SW 1271 (cell line): ENCODE measurements around the gene TXNRD1.
"Not testable (repeated sequence)": the region's sequence is repeated elsewhere in the genome, so short reads cannot be mapped to it uniquely, and the experiment has no call there.

Source experiments
- DNase-seq, 2 experiments: peaks; one replicate each; lab custom pipeline; 2025; lab: John Stamatoyannopoulos, UW

TXNRD1 gene

DNA sequence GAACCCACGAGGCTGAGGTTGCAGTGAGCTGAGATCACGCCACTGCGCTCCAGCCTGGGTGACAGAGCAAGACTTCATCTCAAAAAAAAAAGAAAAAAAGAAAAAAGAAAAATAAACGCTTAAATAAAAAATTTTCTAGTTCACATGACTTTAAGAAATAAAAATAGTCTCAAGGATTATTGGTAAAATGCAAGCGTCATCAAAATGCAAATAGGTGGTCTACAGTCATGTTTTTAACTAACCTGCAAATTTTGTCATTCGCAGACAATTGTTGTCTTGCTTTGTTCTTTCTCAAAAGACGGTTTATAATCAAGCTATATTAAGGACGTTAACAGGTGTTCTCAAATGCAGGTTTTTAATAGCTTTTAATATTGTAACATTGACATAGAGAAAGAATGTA, 22.4 kb downstream of the TXNRD1 start:
- no peak for DNase-seq

GRCh38 chr12:104242546-104243206, 27.1 kb downstream of the TXNRD1 start:
- DNase-seq = no peak

DNA sequence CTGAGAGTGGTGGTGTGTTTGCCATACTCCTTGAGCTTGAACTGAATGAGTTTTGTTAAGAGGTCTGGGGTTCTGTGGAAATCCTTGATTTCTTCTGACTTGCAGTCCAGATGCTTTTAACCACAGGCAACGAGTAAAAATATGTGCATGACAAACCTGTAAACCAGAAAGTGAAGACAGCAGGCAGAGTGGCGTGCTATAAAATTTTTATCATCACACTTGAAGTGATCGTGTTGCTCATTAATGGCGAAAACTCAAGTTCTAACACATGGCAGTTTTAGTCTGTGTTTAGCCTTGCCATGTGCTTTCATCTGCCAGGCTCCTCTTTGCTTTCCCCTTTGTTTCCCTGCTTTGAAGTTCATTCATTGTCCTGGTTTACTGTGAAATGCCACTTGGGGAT, 28.0 kb downstream of the TXNRD1 start:
- DNase-seq = no peak

GRCh38 chr12:104243971-104244370, 28.4 kb downstream of the TXNRD1 start:
- DNase-seq = no peak

- no peak for DNase-seq
Measured at GRCh38 chr12:104247698-104248097, 32.1 kb downstream of the TXNRD1 start.

GRCh38 chr12:104248444-104248843, 32.9 kb downstream of the TXNRD1 start:
- no peak for DNase-seq

GRCh38 chr12:104249017-104249416, 33.4 kb downstream of the TXNRD1 start:
- no peak for DNase-seq

- no peak for DNase-seq
Measured at GRCh38 chr12:104249898-104250297, 34.3 kb downstream of the TXNRD1 start.

DNA sequence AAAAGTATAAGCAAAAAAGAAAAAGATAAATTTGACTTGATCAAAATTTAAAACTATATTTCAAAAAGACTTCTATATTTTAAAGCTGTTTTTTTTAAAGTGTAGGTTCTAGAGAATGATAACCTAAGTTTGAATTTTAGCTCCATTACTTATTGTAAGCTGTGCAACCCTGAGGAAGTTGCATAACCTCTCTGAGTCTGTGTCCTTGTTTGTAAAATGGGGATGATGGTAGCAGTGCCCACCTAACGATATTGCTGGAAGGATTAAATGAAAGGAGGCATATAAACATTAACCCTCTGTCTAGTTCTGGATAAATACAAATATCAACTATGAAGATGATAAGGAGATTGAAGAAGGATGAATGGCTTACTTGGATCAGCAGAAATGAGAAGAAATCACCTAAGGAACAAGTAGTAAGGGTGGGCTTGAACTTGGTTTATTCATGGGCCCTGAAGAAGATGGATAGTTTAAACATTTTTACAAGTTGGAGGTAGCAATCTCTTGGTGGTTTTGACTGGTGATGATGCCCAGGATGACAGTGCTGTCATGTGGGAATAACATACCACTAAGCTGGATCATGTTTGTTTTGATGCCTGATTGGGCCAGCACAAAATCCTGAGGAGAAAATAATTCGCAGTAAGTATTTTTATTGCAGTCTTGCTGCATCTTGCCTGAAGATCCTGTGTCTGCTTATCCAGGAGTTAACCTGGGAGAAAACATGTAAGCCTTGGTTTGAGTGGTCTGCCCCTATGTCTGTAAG, 35.0 kb downstream of the TXNRD1 start:
- DNase-seq = no peak

DNA sequence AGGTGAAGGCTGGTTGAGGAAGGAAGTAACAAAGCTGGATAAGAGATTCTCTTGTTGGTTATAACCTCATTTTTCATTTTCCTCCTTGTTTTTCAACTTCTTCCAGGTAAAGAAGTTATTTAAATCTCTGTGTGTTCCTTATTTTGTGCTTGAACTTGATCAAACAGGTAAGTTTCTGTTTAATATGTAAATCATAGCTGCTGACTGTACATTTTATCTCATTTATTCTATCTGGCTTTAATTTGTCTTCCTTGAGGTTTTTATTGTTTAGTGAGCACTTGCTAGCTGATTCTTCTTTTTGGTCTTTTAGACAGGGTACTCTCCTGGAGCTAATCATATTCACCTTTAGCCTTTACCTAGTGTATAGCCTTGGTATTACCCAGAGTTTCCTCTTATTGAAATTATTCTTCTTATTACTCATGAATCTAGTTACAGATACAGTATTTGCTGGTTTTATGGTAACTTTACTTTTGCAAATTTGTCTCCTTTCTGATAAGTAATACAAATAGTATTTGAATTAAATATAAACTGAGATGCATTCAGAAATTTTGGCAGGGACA, 42.4 kb downstream of the TXNRD1 start:
- no peak for DNase-seq

- no peak for DNase-seq
Measured at GRCh38 chr12:104258476-104259067, 43.0 kb downstream of the TXNRD1 start.

DNA sequence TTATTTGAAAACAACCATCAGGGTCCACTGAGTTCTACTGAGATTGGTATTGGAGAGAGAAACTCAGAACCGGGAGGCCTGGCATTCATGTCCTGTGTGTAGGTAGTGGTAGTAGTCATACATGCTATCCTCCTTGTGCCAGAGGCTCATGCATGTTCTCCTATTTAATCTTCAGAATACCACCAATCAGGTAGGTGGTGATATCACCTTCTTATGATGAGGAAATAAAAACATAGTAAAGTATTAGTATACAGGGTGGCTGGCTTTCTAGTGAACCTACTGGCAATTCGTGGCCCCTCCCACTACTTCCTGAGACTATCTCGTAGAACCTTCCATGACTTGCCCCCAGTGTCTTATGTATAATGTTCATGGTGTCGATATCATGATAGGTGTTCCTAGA, 47.4 kb downstream of the TXNRD1 start:
- DNase-seq = no peak

DNA sequence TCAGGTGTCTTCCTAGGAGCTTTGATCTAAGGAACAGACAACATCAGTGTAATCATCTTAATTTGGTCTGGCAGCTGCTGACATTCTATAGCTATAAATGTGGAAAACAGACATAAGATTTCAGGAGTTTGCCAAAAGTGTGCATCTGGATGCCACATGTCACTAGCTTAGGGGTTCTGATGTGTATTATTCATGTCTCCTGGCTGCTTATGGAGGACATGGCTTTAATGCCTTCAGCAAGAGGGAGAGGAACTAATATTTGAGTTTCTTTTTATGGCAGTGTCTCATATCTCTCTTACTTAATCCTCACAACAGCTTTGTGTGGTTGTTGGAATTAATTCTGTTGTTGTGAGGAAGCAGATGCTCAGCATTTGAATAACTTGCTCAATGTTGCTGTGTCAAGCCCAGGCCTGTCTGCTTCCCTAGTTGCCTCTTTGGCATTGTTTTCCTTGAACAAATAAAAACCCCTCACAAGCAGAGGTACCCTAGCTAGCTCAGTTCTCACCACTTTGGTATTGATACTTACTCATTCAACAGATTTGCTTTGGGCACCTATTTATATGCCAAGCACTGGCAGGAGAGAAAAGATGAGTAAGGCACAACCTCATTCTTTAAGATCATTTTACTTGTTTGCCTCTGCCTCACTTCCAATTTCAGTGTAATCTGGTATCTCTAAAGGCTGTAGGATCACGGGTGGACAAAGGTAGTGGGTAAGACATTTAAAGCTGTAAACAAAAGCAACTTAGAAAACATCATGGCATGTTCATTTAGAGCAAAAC, 48.2 kb downstream of the TXNRD1 start:
- DNase-seq = no peak

DNA sequence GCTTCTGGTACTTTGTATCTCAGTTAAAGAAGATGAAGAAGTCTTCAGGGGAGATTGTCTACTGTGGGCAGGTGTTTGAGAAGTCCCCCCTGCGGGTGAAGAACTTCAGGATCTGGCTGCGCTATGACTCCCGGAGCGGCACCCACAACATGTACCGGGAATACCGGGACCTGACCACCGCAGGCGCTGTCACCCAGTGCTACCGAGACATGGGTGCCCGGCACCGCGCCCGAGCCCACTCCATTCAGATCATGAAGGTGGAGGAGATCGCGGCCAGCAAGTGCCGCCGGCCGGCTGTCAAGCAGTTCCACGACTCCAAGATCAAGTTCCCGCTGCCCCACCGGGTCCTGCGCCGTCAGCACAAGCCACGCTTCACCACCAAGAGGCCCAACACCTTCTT, 49.9 kb downstream of the TXNRD1 start:
- not testable (repeated sequence) for DNase-seq

- no peak for DNase-seq
Measured at GRCh38 chr12:104272938-104273337, 57.4 kb downstream of the TXNRD1 start.

DNA sequence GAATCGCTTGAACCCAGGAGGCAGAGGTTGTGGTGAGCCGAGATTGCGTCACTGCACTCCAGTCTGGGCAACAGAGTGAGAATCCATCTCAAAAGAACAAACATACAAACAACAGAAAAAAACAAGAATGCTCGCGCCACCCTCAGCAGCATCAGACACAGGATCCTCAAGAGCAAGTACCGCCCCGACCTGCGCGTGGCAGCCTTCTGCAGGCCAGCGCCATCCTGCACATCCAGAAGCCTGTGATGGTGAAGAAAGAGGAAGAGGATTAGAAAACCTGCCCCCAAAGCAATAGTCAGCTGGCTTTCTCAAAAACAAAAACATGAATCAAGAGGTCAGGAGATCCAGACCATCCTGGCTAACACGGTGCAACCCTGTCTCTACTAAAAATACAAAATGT, 57.9 kb downstream of the TXNRD1 start:
- DNase-seq = no peak

- no peak for DNase-seq
Measured at GRCh38 chr12:104274811-104275210, 59.2 kb downstream of the TXNRD1 start.

- no peak for DNase-seq
Measured at GRCh38 chr12:104275689-104276088, 60.1 kb downstream of the TXNRD1 start.

GRCh38 chr12:104276273-104277131, 60.9 kb downstream of the TXNRD1 start:
- DNase-seq = no peak

GRCh38 chr12:104279164-104279563, 63.6 kb downstream of the TXNRD1 start:
- no peak for DNase-seq

GRCh38 chr12:104280111-104280510, 64.5 kb downstream of the TXNRD1 start:
- no peak for DNase-seq
